B cell (primary cell): ENCODE measurements around the gene EPC1. TPM values are rescaled to one million over a fixed set of nuclear protein-coding genes. Genes with fewer than 3 reads are reported as not detected.

ENCODE experiments used
- ATAC-seq: fragments of 200-7000 bp; cut with Tn5 transposase; one replicate; pipeline ENCODE4 v1.10.0; 2021; ENCODE audit warnings: low read depth, mild to moderate bottlenecking, moderate number of reproducible peaks, moderate library complexity
- CTCF ChIA-PET: fragments of 350-600 bp; sonication (Branson Sonifier 250); formaldehyde crosslinking; loops from one replicate; lab custom pipeline; 2021; ENCODE audit warnings: antibody characterized with exemption, inconsistent platforms; lab: Charles Lee
- POLR2A ChIA-PET: fragments of 350-600 bp; sonication (Branson Sonifier 250); formaldehyde crosslinking; loops from one replicate; lab custom pipeline; 2021; ENCODE audit warnings: antibody characterized with exemption; lab: Charles Lee
- DNase-seq: peaks from one replicate; pipeline ENCODE4 v3.0.0; 2013
- H2AFZ ChIP-seq: 2 replicates; pipeline ENCODE4 v1.6.1; 2012; ENCODE audit warnings: mild to moderate bottlenecking, low read depth, low read length; ENCODE audit not compliant: insufficient read depth, poor library complexity, severe bottlenecking
- H3K27ac ChIP-seq, 2 donors: 1 replicate in 1 of 2; 2 replicates in 1 of 2; pipeline ENCODE4 v1.5.1; 2012 to 2013; ENCODE audit warnings: low read length in 2 of 2, mild to moderate bottlenecking in 2 of 2, moderate library complexity in 1 of 2
- H3K27me3 ChIP-seq, 4 experiments: fragments of 200-600 bp in 1 of 4; sonication (generic) in 1 of 4; replicated peaks in 1 of 4; 1 replicate in 2 of 4; 2 replicates in 2 of 4; pipeline versions ENCODE4 v1.6.1 to v1.7.0; 2013 to 2016; ENCODE audit warnings: low read length in 3 of 4, mild to moderate bottlenecking in 2 of 4, mixed read lengths in 1 of 4, moderate library complexity in 1 of 4; ENCODE audit not compliant: insufficient read depth in 4 of 4, control insufficient read depth in 3 of 4; ENCODE audit errors: control extremely low read depth in 1 of 4
- H3K36me3 ChIP-seq, 2 experiments: replicated peaks in 1 of 2; 1 replicate in 1 of 2; 2 replicates in 1 of 2; pipeline versions ENCODE4 v1.6.1 to v1.7.1; 2013; ENCODE audit warnings: low read length in 1 of 2; ENCODE audit not compliant: insufficient read depth in 2 of 2, control insufficient read depth in 1 of 2; ENCODE audit errors: control extremely low read depth in 1 of 2, extremely low read depth in 1 of 2
- H3K4me1 ChIP-seq, 2 donors: fragments of 200-600 bp in 1 of 2; sonication (generic) in 1 of 2; 1 replicate in 1 of 2; 2 replicates in 1 of 2; pipeline versions ENCODE4 v1.5.1 to v1.6.1; 2013 to 2017; ENCODE audit warnings: low read length in 2 of 2; ENCODE audit not compliant: control insufficient read depth in 2 of 2, insufficient read depth in 2 of 2
- H3K4me2 ChIP-seq: replicated peaks from 2 replicates; pipeline ENCODE3; 2012; ENCODE audit warnings: mild to moderate bottlenecking, low read depth, low read length; ENCODE audit not compliant: poor library complexity, severe bottlenecking
- H3K4me3 ChIP-seq, 5 experiments: fragments of 200-600 bp in 1 of 5; sonication (generic) in 1 of 5; 1 replicate in 3 of 5; 2 replicates in 2 of 5; pipeline versions ENCODE4 v1.5.1 to v1.7.0; 2011 to 2016; ENCODE audit warnings: low read length in 4 of 5, mild to moderate bottlenecking in 4 of 5, low read depth in 2 of 5, control low read depth in 1 of 5, moderate library complexity in 1 of 5; ENCODE audit not compliant: insufficient read depth in 1 of 5; ENCODE audit errors: control extremely low read depth in 1 of 5, extremely low read depth in 1 of 5
- H3K79me2 ChIP-seq: fragments of 200-600 bp; sonication (generic); one replicate; pipeline ENCODE4 v1.6.0; 2016; ENCODE audit warnings: low read length; ENCODE audit not compliant: control insufficient read depth, insufficient read depth
- H3K9ac ChIP-seq: fragments of 200-600 bp; sonication (generic); 2 replicates; pipeline ENCODE4 v1.6.1; 2017; ENCODE audit warnings: mild to moderate bottlenecking, low read length, moderate library complexity
- H3K9me3 ChIP-seq, 3 donors: one replicate each; pipeline versions ENCODE4 v1.6.1 to v1.7.1; 2013; ENCODE audit warnings: low read length in 2 of 3; ENCODE audit not compliant: control insufficient read depth in 2 of 3, insufficient read depth in 1 of 3; ENCODE audit errors: control extremely low read depth in 1 of 3
- H4K20me1 ChIP-seq: 2 replicates; pipeline ENCODE4 v1.6.0; 2012; ENCODE audit warnings: mild to moderate bottlenecking, low read length; ENCODE audit not compliant: insufficient read depth, control insufficient read depth, poor library complexity, severe bottlenecking
- H3K27ac Mint-ChIP-seq: one replicate; pipeline ENCODE4 v1.8.0; 2021; ENCODE audit warnings: mixed read lengths
- H3K27me3 Mint-ChIP-seq: one replicate; pipeline ENCODE4 v1.8.0; 2021; ENCODE audit warnings: mixed read lengths
- H3K4me1 Mint-ChIP-seq: one replicate; pipeline ENCODE4 v1.8.0; 2021; ENCODE audit warnings: mixed read lengths
- H3K4me3 Mint-ChIP-seq: one replicate; pipeline ENCODE4 v1.8.0; 2021; ENCODE audit warnings: mixed read lengths
- H3K9me3 Mint-ChIP-seq: one replicate; pipeline ENCODE4 v1.8.0; 2022; ENCODE audit warnings: mixed read lengths; ENCODE audit not compliant: insufficient read depth
- EZH2 ChIP-seq: IDR thresholded peaks from 2 replicates; pipeline ENCODE4 v1.6.1; 2012; ENCODE audit warnings: borderline replicate concordance, low read depth, mild to moderate bottlenecking, moderate library complexity, low read length; ENCODE audit not compliant: insufficient read depth, poor library complexity, severe bottlenecking
- WGBS: methylation state at CpG from one replicate; pipeline ENCODE4 v1.1.5; 2013; ENCODE audit warnings: missing lambda C conversion rate; ENCODE audit not compliant: insufficient coverage; 5-methylcytosine and 5-hydroxymethylcytosine counted together
- intact Hi-C: fragments of 100-400 bp; cut with micrococcal nuclease; formaldehyde crosslinking; loops from one replicate; pipeline ENCODE4 v1.10.0; 2022
- polyA plus RNA-seq: library from polyadenylated mRNA; depleted of rRNA; stranded (reverse); fragments of >200 nt; gene quantifications from 2 replicates; pipeline ENCODE4 v1.2.3, GENCODE V29; 2012
- total RNA-seq, 2 donors: library from RNA; stranded (reverse); fragments of 120-200 nt in 1 of 2; gene quantifications; 1 replicate in 1 of 2; 2 replicates in 1 of 2; pipeline versions ENCODE4 v1.2.3 to v1.2.4, GENCODE V29; 2013 to 2022
- TF ChIP-seq, protein P1 (sequence below): fragments of 200-600 bp; IDR thresholded peaks from one replicate; pipeline ENCODE4 v1.8.0; 2022; ENCODE audit warnings: antibody characterized with exemption, mild to moderate bottlenecking

Gene EPC1
- total and polyA plus RNA-seq, 2 donors (not counting 1 experiment from before 2014, with no cell fraction given), result 120 to 220 TPM

DNA sequence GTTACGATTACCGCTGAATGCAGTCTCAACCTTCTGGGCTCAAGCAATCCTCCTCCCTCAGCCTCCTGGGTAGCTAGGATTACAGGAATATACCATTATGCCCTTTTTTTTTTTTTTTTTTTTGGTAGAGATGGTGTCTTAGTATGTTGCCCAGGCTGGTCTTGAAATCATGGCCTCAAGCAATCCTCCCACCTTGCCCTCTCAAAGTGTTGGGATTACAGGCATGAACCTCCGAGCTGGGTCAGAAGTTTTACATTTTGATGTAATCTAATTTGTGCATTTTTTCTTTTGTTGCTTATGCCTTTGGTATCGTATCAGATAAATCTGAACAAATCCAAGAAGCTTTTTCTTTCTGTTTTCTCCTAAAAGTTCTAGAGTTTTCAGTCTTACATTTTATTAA, 87.4 kb downstream of the EPC1 start:
- CTCF ChIA-PET, result interaction anchor here (1.1 to 7.7 kb wide), 4 partner anchors 34 to 111 kb away, joined by 4 to 59 read pairs (median 6); no protein-coding TSS in a partner anchor
- ATAC-seq, result no peak

More for the DNA sequence above, 87.4 kb downstream of the EPC1 start:
- Histone ChIP-seq H4K20me1 (no peaks in the 10 kb centered on the region), H3K79me2 (no peaks in the 10 kb centered on the region), H3K9ac (no peak overlapping the region), H3K4me2 (no peak overlapping the region), H3K27ac (no peak overlapping the region), H3K36me3 (no peaks in the 10 kb centered on the region), H3K4me1 (peaks cover 3 to 7% of the 10 kb centered on the region in 2 donors), H3K9me3 (no peaks in the 10 kb centered on the region), H2AFZ (no peak overlapping the region), H3K4me3 (no peak overlapping the region), H3K27me3 (no peaks in the 10 kb centered on the region)
- POLR2A ChIA-PET, result no interaction called here
- Mint-ChIP-seq H3K27ac (no peak overlapping the region), H3K4me1 (peaks cover 6% of the 10 kb centered on the region), H3K4me3 (no peak overlapping the region), H3K27me3 (no peaks in the 10 kb centered on the region), H3K9me3 (no peaks in the 10 kb centered on the region)
- no peak for DNase-seq
- intact Hi-C loops, result no loop called here
- TF ChIP-seq, protein P1, sequence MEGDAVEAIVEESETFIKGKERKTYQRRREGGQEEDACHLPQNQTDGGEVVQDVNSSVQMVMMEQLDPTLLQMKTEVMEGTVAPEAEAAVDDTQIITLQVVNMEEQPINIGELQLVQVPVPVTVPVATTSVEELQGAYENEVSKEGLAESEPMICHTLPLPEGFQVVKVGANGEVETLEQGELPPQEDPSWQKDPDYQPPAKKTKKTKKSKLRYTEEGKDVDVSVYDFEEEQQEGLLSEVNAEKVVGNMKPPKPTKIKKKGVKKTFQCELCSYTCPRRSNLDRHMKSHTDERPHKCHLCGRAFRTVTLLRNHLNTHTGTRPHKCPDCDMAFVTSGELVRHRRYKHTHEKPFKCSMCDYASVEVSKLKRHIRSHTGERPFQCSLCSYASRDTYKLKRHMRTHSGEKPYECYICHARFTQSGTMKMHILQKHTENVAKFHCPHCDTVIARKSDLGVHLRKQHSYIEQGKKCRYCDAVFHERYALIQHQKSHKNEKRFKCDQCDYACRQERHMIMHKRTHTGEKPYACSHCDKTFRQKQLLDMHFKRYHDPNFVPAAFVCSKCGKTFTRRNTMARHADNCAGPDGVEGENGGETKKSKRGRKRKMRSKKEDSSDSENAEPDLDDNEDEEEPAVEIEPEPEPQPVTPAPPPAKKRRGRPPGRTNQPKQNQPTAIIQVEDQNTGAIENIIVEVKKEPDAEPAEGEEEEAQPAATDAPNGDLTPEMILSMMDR, result no peak
- no peak for TF ChIP-seq EZH2
- WGBS, result no CpG with 5 or more reads among the region's 4 CpGs
